Peyer's patch (tissue), 4 donors: Measurements from ENCODE around the gene IGF1R.

ENCODE experiments used
- POLR2A ChIP-seq, 2 donors: fragments of 450-650 bp; IDR thresholded peaks; one replicate each; pipeline ENCODE4 v1.5.1; 2017; ENCODE audit warnings: antibody characterized with exemption in 2 of 2, mild to moderate bottlenecking in 2 of 2, moderate library complexity in 2 of 2
- TF ChIP-seq, protein P1 (sequence below), 6 experiments: fragments of 450-650 bp in 4 of 6; fragments of 200-600 bp in 2 of 6; sonication (generic) in 1 of 6; IDR thresholded peaks; one replicate each; pipeline ENCODE4 v1.5.1; 2017 to 2019; ENCODE audit warnings: antibody characterized with exemption in 6 of 6, mild to moderate bottlenecking in 3 of 6, moderate library complexity in 1 of 6

DNA sequence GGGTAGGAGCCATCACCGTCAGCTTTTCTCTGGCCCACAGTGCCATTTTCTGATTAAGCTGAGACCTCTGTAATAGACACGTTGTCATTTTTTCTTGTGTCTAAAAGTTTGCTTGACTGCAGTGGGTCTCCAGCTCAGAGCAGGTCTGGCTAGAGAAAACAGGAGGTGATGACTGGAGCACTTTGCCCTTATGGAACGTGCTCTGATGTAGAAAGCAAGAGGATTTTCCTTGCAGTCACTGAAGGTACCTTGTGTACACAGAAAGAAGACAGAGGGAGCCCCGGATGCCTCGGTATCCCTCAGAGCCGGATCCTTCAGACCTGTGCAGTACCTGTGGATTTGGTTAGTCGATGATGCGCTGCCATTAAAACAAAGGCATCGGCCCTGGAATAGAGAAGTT, 76.2 kb downstream of the IGF1R start:
- no peak for TF ChIP-seq POLR2A (IDR thresholded peaks at IDR 0.05)
- TF ChIP-seq, protein P1, sequence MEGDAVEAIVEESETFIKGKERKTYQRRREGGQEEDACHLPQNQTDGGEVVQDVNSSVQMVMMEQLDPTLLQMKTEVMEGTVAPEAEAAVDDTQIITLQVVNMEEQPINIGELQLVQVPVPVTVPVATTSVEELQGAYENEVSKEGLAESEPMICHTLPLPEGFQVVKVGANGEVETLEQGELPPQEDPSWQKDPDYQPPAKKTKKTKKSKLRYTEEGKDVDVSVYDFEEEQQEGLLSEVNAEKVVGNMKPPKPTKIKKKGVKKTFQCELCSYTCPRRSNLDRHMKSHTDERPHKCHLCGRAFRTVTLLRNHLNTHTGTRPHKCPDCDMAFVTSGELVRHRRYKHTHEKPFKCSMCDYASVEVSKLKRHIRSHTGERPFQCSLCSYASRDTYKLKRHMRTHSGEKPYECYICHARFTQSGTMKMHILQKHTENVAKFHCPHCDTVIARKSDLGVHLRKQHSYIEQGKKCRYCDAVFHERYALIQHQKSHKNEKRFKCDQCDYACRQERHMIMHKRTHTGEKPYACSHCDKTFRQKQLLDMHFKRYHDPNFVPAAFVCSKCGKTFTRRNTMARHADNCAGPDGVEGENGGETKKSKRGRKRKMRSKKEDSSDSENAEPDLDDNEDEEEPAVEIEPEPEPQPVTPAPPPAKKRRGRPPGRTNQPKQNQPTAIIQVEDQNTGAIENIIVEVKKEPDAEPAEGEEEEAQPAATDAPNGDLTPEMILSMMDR (IDR thresholded peaks at IDR 0.05): no peak
